ENCODE data around the gene AKAP6.

Gene AKAP6, protein sequence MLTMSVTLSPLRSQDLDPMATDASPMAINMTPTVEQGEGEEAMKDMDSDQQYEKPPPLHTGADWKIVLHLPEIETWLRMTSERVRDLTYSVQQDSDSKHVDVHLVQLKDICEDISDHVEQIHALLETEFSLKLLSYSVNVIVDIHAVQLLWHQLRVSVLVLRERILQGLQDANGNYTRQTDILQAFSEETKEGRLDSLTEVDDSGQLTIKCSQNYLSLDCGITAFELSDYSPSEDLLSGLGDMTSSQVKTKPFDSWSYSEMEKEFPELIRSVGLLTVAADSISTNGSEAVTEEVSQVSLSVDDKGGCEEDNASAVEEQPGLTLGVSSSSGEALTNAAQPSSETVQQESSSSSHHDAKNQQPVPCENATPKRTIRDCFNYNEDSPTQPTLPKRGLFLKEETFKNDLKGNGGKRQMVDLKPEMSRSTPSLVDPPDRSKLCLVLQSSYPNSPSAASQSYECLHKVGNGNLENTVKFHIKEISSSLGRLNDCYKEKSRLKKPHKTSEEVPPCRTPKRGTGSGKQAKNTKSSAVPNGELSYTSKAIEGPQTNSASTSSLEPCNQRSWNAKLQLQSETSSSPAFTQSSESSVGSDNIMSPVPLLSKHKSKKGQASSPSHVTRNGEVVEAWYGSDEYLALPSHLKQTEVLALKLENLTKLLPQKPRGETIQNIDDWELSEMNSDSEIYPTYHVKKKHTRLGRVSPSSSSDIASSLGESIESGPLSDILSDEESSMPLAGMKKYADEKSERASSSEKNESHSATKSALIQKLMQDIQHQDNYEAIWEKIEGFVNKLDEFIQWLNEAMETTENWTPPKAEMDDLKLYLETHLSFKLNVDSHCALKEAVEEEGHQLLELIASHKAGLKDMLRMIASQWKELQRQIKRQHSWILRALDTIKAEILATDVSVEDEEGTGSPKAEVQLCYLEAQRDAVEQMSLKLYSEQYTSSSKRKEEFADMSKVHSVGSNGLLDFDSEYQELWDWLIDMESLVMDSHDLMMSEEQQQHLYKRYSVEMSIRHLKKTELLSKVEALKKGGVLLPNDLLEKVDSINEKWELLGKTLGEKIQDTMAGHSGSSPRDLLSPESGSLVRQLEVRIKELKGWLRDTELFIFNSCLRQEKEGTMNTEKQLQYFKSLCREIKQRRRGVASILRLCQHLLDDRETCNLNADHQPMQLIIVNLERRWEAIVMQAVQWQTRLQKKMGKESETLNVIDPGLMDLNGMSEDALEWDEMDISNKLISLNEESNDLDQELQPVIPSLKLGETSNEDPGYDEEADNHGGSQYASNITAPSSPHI (N-terminal part only)

DNA sequence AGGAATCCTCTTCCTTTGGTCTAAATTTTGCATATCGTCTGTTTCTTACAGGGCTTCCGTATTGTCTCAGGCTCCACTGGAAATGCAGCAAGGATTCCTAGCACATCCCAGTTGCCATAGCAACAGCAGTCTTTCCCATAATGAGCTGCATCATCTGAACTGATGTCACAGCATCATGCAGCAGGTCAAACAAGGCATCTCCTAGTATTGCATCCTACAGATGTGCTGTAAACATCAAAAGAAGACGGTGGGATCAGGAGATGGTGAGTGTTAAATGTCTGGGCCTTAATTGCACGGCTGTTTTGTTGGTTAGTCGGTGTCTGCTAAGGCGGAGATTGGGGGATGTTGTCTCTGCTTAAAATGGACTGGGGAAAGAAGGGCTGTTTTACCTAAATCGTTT, at the start of gene AKAP6:
AKAP6 (plus strand) TSS at position 153 of the 400 bp plus-strand sequence. CDS start 104,196 bp downstream, outside the sequence.
- DNase-seq (ENCODE audit: low read depth), result no peak

DNA sequence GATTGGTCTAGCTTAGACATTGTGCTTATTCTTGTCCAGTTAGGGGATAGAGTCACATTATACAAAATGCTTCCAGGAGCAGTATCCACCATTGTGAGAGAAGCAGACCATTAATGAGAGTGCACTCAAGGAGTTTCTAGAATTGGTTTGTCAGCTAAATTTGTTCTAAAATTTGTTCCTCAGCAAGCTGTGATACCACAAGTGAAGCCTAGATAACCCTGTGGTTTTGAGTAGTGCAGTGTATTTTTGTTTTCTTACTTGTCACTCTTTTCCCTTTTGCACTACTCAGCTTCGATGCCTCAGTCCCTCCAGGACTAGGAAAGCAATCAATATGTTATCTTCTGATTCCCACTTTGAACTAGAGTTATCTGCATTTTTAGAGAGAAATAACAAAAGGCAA, 42.5 kb upstream of the AKAP6 start:
- DNase-seq (ENCODE audit: low read depth), result no peak

DNA sequence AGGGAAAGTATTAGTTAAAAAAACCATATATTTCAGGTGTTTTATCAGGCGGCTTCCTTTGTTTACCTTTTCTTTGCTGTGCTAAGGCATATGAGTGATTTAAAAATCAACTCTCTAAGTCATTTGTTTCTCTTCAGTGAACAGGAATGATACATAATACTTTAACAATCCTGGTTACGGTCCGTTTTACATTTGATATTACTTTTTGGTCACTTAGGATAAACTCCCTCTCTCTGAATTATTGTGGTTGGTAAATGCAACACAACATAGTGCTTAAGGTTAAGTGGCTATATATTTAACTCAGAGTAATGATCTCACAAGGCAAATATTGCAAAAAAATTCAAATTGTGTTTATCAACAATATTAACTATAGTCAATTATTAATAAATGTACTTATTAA, 32.7 kb upstream of the AKAP6 start:
- no peak for DNase-seq (ENCODE audit: low read depth)

DNA sequence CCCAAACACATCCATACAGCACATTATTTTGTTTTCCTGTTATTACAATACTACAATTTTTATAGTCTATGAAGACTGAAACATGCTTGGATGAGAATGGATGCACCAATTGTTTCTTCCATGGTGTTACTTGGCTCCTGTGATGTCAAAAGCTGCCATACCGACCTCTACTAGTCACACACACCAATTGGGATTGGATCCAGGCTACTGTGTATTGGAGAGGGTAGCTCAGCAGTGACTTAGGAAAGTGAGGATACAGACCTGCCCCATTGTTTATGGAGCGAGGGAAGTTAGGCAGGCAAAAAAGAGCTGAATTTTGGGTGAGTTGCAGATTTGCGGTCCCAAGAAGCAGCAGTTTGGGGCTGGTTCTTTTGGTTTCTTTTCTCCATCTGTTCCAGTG, 30.8 kb upstream of the AKAP6 start:
- DNase-seq (ENCODE audit: low read depth), result no peak

DNA sequence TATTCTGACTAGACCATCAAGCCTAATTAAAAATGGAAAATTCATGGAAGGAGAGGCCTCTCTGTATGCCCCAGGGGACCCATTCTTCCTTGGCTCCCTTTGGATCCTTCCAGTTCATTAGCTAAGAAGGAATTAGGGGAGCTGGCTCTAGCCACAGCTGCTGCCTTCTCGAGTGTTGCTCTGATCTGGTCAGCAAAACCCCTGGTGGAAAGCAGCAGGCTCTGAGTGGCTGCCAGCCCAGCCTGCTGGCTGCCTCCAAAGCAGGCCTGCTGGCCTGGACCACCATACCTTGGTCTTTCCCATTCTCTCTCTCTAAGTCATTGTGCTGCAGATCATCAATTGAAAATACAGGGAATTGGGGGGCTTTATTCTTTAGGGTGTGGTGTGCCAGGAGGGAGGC, 29.0 kb upstream of the AKAP6 start:
- DNase-seq (ENCODE audit: low read depth), result no peak

DNA sequence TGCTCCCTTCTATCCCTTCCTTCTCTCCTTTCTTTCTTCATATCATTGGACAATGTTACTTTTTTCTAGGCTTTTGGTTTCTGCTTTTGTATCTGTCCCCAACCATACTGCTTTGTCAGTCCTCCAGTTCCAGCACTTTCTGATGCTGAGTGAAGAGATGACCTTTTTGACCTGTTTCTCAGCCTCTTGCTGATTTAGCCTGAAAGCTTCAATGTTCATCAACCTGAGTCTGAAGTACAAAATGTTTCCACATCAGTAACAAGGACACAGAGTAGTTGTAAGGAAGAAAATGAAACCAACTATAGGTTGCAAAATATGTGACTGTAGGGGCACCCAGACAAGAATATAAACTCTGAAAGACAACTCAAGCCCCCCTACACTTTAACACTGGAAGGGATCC, 25.2 kb upstream of the AKAP6 start:
- no peak for DNase-seq (ENCODE audit: low read depth)

DNA sequence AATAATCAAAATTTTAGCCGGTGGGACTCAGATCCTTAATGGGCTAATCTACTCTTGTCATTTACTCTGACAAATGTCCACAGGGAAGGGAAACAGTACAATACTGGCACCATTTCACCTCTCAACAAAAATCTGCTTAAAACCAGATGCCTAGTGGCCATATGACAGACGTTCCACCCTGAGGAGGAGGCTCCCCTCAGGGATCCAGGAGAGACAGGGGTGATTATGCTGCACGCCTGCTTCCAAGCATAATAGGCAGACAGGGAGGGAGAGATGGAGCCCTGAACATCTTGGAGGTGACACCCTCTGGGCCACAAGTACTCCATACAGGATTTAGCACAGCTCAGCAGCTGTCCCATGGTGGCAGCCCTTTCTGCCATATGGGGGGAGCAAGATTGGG, 24.8 kb upstream of the AKAP6 start:
- DNase-seq (ENCODE audit: low read depth), result no peak

DNA sequence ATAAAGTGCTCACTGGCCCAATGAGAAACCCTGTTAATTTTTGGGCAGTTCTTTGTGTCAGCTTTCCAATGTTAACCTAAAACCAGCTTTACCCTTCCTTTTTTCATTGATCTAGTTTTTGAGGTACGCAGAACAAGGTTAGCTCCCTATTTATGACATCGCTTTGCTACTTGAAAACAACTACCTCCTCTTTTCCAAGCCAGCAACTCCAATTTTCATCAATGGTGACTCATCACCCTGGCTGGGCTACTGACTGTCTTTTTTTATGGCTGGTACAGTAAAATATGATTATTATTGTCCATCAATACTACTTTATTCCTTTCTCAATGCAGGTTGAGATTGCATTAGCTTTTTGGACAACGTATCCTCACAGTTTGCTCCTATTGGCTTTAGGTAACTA, 22.5 kb upstream of the AKAP6 start:
- no peak for DNase-seq (ENCODE audit: low read depth)

DNA sequence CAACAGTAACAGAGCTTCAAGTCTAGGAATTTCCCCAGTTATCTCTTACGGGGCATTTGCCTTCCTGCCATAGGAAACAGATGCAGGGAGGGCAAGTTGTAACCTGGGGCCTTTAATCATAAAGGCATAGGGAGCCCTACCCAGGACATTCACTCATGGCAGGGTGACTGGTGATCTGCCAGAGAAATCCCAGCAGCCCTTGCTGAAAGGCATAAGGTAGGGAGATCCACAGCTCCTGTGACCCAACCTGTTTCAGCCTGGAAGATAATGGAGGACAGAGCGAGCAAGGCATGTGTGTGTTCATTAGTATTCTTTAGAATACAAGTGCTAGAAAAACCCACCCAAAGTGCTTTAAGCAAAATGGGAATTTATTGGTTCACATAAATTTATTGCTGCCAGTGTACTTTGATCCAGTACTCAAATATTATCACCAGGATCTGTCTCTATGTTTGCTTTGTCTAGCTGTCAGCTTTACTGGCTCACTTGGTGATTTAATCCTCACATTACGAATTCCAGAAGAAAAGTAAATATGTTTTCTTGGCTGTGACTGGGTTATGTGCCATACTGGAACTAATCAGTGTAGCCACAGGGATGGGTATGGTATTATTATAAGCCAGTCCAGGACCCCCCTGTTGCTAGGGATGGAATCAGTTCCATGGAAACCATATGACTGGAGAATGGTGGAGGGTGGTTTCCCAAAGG, 21.1 kb upstream of the AKAP6 start:
- DNase-seq (ENCODE audit: low read depth), result no peak

DNA sequence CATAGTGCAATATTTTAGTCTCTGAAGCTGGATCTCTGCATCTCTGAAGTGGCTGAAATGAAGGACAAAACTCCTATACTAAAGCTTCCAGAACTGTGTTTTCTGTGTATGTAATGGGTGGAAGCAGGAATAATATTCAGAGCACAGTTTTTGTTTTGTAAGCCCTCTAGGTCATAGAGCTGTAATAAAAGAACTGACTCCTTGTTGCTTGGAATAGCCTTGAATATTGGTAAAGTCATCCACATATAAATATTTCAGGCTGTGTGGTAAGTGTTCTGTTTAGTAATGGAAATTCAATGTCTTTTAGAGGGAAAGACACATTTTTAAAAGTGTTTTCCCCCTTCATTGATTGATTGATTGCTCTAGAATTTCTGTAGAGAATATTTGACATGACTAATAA, 18.2 kb upstream of the AKAP6 start:
- no peak for DNase-seq (ENCODE audit: low read depth)

DNA sequence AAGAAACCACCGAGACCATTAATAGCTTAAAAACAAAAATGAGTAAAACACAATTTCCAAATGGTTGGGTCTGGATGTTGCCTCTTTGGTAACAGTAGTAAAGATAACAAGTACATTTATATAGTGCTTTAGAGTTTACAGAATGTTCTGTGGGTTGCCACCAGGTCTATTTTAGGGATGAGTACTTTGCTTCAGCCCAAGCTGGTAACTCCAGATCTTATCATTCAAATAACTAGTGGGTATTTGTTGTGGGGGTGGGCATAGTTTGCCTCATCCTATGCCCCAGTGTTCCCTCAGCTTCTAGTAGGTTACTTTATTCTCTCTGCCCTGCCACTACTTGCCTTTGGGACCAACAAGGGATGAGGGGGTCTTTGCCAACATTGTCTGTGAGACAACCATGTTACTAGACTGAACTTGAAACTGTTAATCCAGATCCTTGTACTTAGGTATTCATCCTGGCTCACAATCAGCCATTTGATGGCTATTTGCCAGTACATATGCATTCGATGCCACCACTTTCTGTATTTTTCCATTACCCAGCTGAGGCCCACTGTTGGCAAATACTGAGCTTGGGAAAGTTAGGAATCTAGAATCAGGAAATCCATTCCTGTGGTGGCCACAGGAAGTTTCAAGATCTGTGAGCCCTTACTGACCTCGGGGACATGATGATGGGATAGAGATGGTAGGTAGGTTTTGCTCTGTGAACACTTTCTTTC, 17.6 kb upstream of the AKAP6 start:
- no peak for DNase-seq (ENCODE audit: low read depth)

DNA sequence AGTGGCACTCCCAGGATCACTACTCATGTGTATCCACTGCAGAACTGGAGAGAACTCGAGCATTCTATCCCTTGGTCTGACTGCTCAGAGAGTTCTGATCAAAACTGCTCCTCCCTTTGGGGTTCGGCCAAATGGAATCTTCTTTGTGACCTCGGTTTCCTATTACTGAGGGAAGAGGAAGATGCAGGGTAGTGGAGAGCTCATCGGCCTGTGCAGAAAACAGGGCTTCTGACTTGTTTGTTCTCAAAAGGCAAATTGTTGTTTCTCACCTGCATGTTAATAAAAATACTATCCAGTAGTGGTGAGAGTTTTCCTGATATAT, 17.1 kb upstream of the AKAP6 start:
- no peak for DNase-seq (ENCODE audit: low read depth)

DNA sequence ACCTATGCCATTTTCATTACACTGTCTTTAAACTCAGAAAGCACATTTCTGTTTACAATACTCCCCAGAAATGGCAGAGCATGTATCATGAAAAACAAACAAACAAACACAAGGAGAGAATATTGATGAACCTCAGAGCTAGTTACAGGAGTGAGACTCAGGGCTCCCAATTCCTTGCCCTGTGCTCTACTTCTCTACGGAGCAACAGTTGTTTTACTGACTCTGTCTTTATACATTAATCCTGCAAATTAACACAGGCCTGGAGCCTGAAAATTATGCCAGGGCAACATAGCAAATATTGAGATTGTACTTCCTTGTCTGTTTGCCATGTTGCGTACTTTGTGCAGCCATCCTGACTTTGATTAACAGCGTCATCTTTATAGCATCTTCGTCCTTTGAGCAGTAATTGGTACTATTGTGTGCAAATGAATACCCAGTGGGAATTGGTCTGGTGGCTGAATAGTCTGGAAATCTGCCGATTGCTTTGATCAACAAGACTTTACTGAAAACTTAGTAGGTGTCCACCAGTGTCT, 15.2 kb upstream of the AKAP6 start:
- no peak for DNase-seq (ENCODE audit: low read depth)

DNA sequence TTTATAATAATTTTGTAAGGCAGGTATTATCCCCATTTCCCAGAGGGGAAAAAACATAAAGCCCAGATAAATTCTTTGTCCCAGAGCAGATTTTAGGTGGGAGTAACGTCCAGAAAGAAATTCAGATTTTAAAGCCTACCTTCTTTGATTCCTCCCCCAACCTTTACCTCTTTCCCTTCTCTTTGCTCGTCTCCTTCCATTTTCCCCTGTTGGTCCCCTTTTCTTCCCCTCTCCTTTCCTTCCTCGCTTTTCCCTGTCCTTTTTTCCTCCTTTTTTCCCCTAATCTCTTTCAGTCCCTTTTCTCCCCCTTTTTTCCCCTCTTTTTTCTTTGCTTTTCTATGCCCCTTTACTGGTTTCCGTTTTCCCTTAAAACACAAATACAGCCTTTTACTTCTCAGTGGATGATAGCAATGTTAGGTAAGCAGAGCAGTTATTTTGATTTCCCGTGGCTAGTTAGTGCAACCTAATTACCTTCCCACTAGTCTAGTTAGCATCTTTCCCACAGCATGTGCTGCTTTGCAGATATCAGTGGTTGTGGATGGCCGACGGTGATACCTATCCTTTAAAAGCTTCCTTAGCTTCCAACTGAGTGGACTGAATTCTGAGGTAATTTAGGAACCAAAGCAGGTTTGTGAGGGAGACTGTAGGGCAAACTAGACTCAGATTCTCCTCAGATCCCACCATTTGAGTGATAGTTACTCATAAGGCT, 10.9 kb upstream of the AKAP6 start:
- DNase-seq (ENCODE audit: low read depth), result no peak

DNA sequence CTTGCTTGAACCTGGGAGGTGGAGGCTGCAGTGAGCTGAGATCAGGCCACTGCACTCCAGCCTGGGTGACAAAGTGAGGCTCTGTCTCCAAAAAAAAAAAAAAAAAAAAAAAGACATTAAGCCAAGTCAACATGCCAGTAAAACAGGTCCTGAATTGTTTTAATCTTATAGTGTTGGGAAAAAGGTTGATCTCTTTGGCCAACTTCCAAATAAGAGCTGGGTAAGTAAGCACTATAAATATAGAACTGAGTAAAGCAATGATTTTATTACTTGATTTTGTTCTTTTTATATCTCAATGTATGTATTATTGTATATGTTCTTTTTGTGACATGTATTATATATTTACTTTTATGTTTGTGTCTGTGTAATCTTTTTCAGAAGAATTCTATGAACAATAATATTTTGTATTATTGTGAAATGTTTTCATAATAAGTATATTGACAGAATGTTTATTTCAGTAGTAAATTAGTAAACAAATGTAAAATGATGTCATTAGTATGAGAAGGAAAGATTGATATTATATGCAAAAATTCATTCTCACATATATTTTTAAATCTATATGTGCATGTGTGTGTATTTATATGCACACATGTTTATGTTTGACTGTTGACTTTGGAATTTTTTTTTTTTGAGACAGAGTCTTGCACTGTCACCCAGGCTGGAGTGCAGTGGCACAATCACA, 9.6 kb upstream of the AKAP6 start:
- no peak for DNase-seq (ENCODE audit: low read depth)

DNA sequence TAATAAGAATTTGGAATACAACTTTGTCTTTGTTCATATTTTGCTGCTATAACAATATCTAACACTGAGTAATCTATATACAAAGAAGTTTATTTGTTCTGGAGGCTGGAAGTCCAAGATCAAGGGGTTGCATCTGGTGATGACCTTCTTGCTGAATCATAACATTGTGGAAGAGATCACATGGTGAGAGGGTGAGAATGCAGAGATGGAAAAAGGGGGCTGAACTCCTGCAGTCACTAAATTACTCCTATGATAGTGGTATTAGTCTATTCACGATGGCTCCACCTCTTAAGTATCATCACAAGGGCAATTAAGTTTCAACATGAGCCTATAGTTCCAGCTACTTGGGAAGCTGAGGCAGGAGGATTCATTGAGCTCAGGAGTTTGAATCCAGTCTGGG, 4.5 kb upstream of the AKAP6 start:
- DNase-seq (ENCODE audit: low read depth), result no peak

DNA sequence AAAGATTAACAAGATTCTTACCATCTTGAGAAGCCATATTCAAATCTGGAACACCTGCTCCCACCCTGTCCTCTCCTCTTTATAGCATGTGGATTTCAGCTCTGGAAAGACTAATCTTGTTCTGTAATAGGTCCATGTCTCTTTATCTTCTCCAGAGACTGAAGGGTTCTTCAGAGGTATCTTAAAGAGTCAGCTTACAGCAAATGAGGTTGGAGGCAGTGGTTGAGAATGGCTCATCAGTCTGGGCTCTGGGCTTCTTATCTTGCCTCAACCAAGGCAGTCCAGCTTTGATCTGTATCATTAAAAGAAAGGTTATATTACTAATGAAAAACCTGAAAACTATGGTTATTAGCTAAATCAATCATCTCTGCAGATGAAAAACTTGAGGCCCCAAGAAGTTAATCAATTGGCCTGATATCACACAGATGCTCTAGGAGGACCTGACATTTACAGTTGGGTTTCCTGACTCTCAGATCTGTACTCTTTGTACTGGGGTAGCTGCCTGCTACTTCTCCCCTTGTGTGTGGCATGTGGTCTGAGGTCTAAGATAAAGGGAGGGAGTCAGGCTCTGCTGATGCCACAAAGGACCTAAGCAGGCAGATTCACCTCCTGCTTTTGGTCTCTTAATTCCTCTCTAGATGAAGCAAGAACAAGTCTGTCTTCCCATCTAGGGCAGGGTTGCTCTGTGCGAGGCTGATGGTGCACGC, 1.7 kb upstream of the AKAP6 start:
- no peak for DNase-seq (ENCODE audit: low read depth)

DNA sequence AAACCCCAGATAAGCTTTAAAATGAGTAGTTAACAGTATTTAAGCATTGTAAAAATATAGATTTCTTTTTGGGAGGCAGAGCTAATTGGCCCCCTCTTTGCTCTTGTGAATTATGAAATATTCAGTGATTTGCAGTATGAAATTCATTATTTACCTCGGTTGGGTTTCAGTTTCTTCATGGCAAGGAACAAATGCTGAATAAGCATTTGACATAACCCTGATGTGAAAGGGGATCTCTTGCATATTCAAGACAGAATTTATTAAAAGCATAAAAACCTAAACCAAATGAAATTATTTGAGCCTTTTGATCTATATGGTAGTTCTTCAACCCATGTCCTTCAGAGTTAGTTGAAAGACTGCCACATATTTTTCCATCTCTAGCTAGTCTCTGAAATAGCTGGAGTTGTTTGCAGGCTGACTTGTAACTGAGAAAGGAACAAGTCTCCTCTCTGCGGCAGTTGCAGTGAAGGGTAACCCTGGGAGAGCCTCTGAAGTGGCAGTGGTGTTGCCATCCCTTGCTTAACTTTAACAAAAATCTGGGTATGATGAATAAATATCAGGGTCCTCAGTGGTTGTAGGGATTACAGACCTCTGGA, 690 bp downstream of the AKAP6 start:
- no peak for DNase-seq (ENCODE audit: low read depth)
